GM12878 (cell line): Measurements from ENCODE around the gene OR2A5. TPM values are rescaled to one million over a fixed set of nuclear protein-coding genes. Genes with fewer than 3 reads are reported as not detected.

Source experiments
- ATAC-seq: fragments of 200-7000 bp; cut with Tn5 transposase; 3 replicates; pipeline ENCODE4 v1.9.1; 2020; ENCODE audit warnings: mild to moderate bottlenecking, moderate library complexity
- BruUV-seq: library from RNA; stranded (reverse); fragments of 400-500 nt; replicated peaks from 2 replicates; lab custom pipeline; 2021; lab: Mats Ljungman, UMichigan
- CTCF ChIA-PET: fragments of 300-600 bp; sonication (Branson Sonifier 250); formaldehyde crosslinking; extraction: SDS; loops from one replicate; lab custom pipeline; 2021; ENCODE audit warnings: inconsistent platforms; lab: Yijun Ruan, JAX
- POLR2A ChIA-PET: fragments of 350-600 bp; formaldehyde crosslinking; extraction: SDS; loops from one replicate; lab custom pipeline; 2021; ENCODE audit warnings: inconsistent platforms; lab: Charles Lee
- RAD21 ChIA-PET: fragments of 300-600 bp; sonication (Branson Sonifier 250); formaldehyde crosslinking; loops from one replicate; lab custom pipeline; 2023; ENCODE audit warnings: antibody characterized with exemption; ENCODE audit not compliant: unreplicated experiment; lab: Charles Lee
- SMC1A ChIA-PET: fragments of 300-600 bp; sonication (Branson Sonifier 250); formaldehyde crosslinking; loops from one replicate; lab custom pipeline; 2023; ENCODE audit not compliant: unreplicated experiment, uncharacterized antibody; lab: Charles Lee
- DNase-seq: peaks from one replicate; pipeline ENCODE4 v3.0.0-alpha.2; 2011; ENCODE audit warnings: low read depth, low spot score
- FAIRE-seq: peaks from 3 replicates; lab custom pipeline; 2011; peaks lifted over from hg19 to GRCh38; lab: Jason Lieb, UNC
- H2AFZ ChIP-seq: 2 replicates; pipeline ENCODE4 v1.6.0; 2011; ENCODE audit warnings: low read depth, low read length, control low read depth; ENCODE audit not compliant: control insufficient read depth
- H3K27ac ChIP-seq: 2 replicates; pipeline ENCODE4 v1.5.1; 2011; ENCODE audit warnings: control low read depth; ENCODE audit not compliant: control insufficient read depth, insufficient read depth
- H3K27me3 ChIP-seq, 2 experiments: replicated peaks in 1 of 2; 2 replicates each; pipeline versions ENCODE4 v1.6.0 to v1.6.1; 2011; ENCODE audit warnings: low read length in 1 of 2; ENCODE audit not compliant: control insufficient read depth in 2 of 2, insufficient read depth in 2 of 2
- H3K36me3 ChIP-seq, 2 experiments: 2 replicates each; pipeline ENCODE4 v1.5.1; 2011; ENCODE audit warnings: low read length in 1 of 2; ENCODE audit not compliant: control insufficient read depth in 2 of 2, insufficient read depth in 2 of 2
- H3K4me1 ChIP-seq: 2 replicates; pipeline ENCODE4 v1.6.1; 2011; ENCODE audit warnings: mild to moderate bottlenecking, low read length, moderate library complexity, mixed read lengths; ENCODE audit not compliant: control insufficient read depth, insufficient read depth
- H3K4me2 ChIP-seq: 2 replicates; pipeline ENCODE4 v1.6.0; 2011; ENCODE audit warnings: control low read depth; ENCODE audit not compliant: control insufficient read depth, insufficient read depth
- H3K4me3 ChIP-seq: fragments of 200-600 bp; sonication (generic); 2 replicates; pipeline ENCODE4 v1.5.1; 2016
- H3K79me2 ChIP-seq: 2 replicates; pipeline ENCODE4 v1.6.0; 2011; ENCODE audit warnings: low read length; ENCODE audit not compliant: control insufficient read depth, insufficient read depth
- H3K9ac ChIP-seq: 2 replicates; pipeline ENCODE4 v1.8.0; 2011; ENCODE audit warnings: low read length, control low read depth, mixed read lengths; ENCODE audit not compliant: control insufficient read depth, insufficient read depth
- H3K9me3 ChIP-seq: replicated peaks from 3 replicates; pipeline ENCODE4 v1.5.1; 2011; ENCODE audit warnings: mild to moderate bottlenecking, low read length; ENCODE audit not compliant: control insufficient read depth, insufficient read depth
- H4K20me1 ChIP-seq: 2 replicates; pipeline ENCODE4 v1.6.0; 2011; ENCODE audit not compliant: control insufficient read depth, insufficient read depth
- CBX3 ChIP-seq: fragments of 200-600 bp; sonication (generic); IDR thresholded peaks from 2 replicates; pipeline ENCODE4 v1.6.1; 2016; ENCODE audit warnings: low read depth, borderline replicate concordance
- CEBPZ ChIP-seq: fragments of 150-350 bp; IDR thresholded peaks from 2 replicates; pipeline ENCODE4 v1.6.1; 2016; ENCODE audit warnings: low read depth, low read length
- DPF2 ChIP-seq: fragments of 450-650 bp; IDR thresholded peaks from 2 replicates; pipeline ENCODE4 v1.6.1; 2017; ENCODE audit warnings: mild to moderate bottlenecking
- E2F8 ChIP-seq: fragments of 450-650 bp; IDR thresholded peaks from 2 replicates; pipeline ENCODE4 v1.6.1; 2018; ENCODE audit warnings: mild to moderate bottlenecking, low read depth, moderate library complexity; ENCODE audit not compliant: partially characterized antibody
- EED ChIP-seq: sonication (generic); IDR thresholded peaks from 2 replicates; pipeline ENCODE4 v1.6.1; 2016; ENCODE audit warnings: antibody characterized with exemption, low read depth
- HSF1 ChIP-seq: fragments of 150-350 bp; IDR thresholded peaks from 2 replicates; pipeline ENCODE4 v1.6.1; 2014; ENCODE audit warnings: mild to moderate bottlenecking, low read depth, low read length
- PRDM15 ChIP-seq: fragments of 450-650 bp; formaldehyde crosslinking; IDR thresholded peaks from 2 replicates; pipeline ENCODE4 v1.4.0; 2020; ENCODE audit warnings: mild to moderate bottlenecking, moderate library complexity
- STAT1 ChIP-seq: fragments of 450-650 bp; conservative IDR thresholded peaks from 2 replicates; pipeline ENCODE4 v1.6.1; 2014; ENCODE audit warnings: antibody characterized with exemption, mild to moderate bottlenecking
- SUZ12 ChIP-seq: fragments of 200-600 bp; sonication (generic); IDR thresholded peaks from one replicate; pipeline ENCODE4 v1.6.1; 2018; ENCODE audit warnings: antibody characterized with exemption, mild to moderate bottlenecking; ENCODE audit not compliant: unreplicated experiment
- TBL1XR1 ChIP-seq: IDR thresholded peaks from 2 replicates; pipeline ENCODE4 v1.6.1; 2012; ENCODE audit warnings: low read depth, low read length, improper control_type of control experiment
- USF1 ChIP-seq: IDR thresholded peaks from 2 replicates; pipeline ENCODE4 v1.6.1; 2011; ENCODE audit warnings: borderline replicate concordance, low read depth, mild to moderate bottlenecking, moderate library complexity, mixed read lengths, low read length; ENCODE audit not compliant: insufficient read depth; ENCODE audit errors: extremely low read length
- ZBED1 ChIP-seq: IDR thresholded peaks from 2 replicates; pipeline ENCODE4 v1.6.1; 2016; ENCODE audit warnings: borderline replicate concordance
- WGBS: methylation state at CpG from one replicate; pipeline ENCODE4 v1.1.6; 2016; ENCODE audit warnings: low lambda C conversion rate; ENCODE audit not compliant: insufficient replicate concordance, insufficient coverage; ENCODE audit errors: missing lambda C conversion rate; 5-methylcytosine and 5-hydroxymethylcytosine counted together
- in situ Hi-C: fragments of 300-500 bp; cut with MboI; formaldehyde crosslinking; loops from 9 replicates; pipeline ENCODE4 v1.14.3; 2018; ENCODE audit warnings: mixed read lengths
- intact Hi-C: fragments of 100-400 bp; cut with micrococcal nuclease; formaldehyde crosslinking; loops from one replicate; pipeline ENCODE4 v1.14.2; 2022; ENCODE audit not compliant: unreplicated experiment
- polyA plus RNA-seq, 11 experiments: library from polyadenylated mRNA; depleted of rRNA in 4 of 11; unstranded in 6 of 11; stranded (reverse) in 5 of 11; fragments of >200 nt; fragmentation: Nextera tagmentation in 4 of 11; fragmentation: Illumina TruSeq in 1 of 11; extraction: Ambion mirVana in 4 of 11; extraction: Trizol in 1 of 11; gene quantifications; 1 replicate in 1 of 11; 2 replicates in 10 of 11; pipeline versions ENCODE4 v1.2.1 to v1.2.3, GENCODE V29; 2011 to 2016; ENCODE audit warnings: inconsistent platforms in 2 of 11, missing spikeins in 2 of 11, low read depth in 1 of 11
- total RNA-seq, 4 experiments: library from RNA; depleted of rRNA in 3 of 4; stranded (reverse); fragments of >200 nt in 3 of 4; fragmentation: Illumina TruSeq in 1 of 4; extraction: Trizol in 1 of 4; gene quantifications; 2 replicates each; pipeline versions ENCODE4 v1.2.1 to v1.2.3, GENCODE V29; 2013 to 2021

Gene OR2A5
- total and polyA plus RNA-seq, 10 of the 15 experiments (the other 5 are each of a cell fraction or from before 2014, with no cell fraction given) = 0.19 TPM; not detected in 9

GRCh38 chr7:144009361-144009760 lies 39.4 kb upstream of the OR2A5 start:
- no peak for TF ChIP-seq E2F8
- no peak for TF ChIP-seq SUZ12
- TF ChIP-seq CBX3 = no peak
- no peak for TF ChIP-seq STAT1
- TF ChIP-seq PRDM15 = no peak
- no peak for TF ChIP-seq ZBED1
- no peak for TF ChIP-seq DPF2
- TF ChIP-seq CEBPZ = no peak
- no peak for TF ChIP-seq TBL1XR1
- TF ChIP-seq HSF1 = no peak
- no peak for TF ChIP-seq USF1
- no peak for TF ChIP-seq EED
- no peak overlapping the region for H3K4me3 ChIP-seq
- ChIA-PET RAD21 (no interaction called here), POLR2A (no interaction called here), CTCF (no interaction called here), SMC1A (no interaction called here)
- intact Hi-C loops (no loop called here), in situ Hi-C loops (no loop called here)
- H4K20me1 ChIP-seq = no peaks in the 10 kb centered on the region
- no peaks in the 10 kb centered on the region for H3K27me3 ChIP-seq
- no peak overlapping the region for H2AFZ ChIP-seq
- H3K79me2 ChIP-seq = no peaks in the 10 kb centered on the region
- whole genome bisulfite sequencing = 25% methylated on average over 2 of the region's 2 CpGs
- DNase-seq (no peak), ATAC-seq (no peak), FAIRE-seq (no peak)
- no peaks in the 10 kb centered on the region for H3K36me3 ChIP-seq
- H3K9me3 ChIP-seq = no peaks in the 10 kb centered on the region; the same call in 1 of the 3 replicates
- no peak overlapping the region for H3K4me2 ChIP-seq
- no peak overlapping the region for H3K9ac ChIP-seq
- H3K27ac ChIP-seq = no peak overlapping the region
- no TSS peak for BruUV-seq
- H3K4me1 ChIP-seq = no peaks in the 10 kb centered on the region
